ENCODE results near the gene MTR. TPM values are rescaled to one million over a fixed set of nuclear protein-coding genes. Genes with fewer than 3 reads are reported as not detected.
A peak's percentile ranks its signal among the peaks of the same experiment; 100 is the strongest.

MTR gene
- total and polyA plus RNA-seq, 9 of the 15 experiments (the other 6 are each of a cell fraction or from before 2014, with no cell fraction given) = 3.4 to 44.3 (median 20.3) TPM

DNA sequence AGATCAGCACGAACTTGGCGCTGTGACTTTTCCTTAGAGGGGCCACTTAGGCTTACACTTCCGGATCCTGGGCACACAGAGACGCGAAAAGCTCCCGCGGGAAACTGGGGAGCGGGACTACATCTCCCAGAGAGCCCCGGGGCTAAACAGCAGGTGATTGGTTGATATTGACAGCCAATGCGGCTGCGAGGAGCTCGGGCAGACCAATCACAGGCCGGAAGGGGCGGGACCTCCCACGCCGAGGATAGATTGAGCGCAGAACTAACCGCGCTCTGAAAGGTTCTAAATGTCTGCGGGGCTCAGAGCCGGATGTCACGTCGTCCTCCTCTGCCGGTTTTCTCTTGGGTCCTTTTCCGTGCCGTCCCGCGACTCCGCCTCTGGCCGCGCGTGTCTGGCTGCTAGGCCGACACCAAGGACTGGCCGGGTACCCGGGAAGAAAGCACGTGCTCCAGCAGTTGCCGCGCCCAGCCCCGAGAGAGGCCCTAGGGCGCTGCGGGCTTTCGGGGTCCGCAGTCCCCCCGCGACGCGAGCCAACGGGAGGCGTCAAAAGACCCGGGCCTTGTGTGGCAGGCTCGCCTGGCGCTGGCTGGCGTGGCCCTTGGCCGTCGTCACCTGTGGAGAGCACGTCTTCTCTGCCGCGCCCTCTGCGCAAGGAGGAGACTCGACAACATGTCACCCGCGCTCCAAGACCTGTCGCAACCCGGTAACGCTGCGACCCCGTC lies at the start of gene MTR (continued):
- TF ChIP-seq, protein P1, sequence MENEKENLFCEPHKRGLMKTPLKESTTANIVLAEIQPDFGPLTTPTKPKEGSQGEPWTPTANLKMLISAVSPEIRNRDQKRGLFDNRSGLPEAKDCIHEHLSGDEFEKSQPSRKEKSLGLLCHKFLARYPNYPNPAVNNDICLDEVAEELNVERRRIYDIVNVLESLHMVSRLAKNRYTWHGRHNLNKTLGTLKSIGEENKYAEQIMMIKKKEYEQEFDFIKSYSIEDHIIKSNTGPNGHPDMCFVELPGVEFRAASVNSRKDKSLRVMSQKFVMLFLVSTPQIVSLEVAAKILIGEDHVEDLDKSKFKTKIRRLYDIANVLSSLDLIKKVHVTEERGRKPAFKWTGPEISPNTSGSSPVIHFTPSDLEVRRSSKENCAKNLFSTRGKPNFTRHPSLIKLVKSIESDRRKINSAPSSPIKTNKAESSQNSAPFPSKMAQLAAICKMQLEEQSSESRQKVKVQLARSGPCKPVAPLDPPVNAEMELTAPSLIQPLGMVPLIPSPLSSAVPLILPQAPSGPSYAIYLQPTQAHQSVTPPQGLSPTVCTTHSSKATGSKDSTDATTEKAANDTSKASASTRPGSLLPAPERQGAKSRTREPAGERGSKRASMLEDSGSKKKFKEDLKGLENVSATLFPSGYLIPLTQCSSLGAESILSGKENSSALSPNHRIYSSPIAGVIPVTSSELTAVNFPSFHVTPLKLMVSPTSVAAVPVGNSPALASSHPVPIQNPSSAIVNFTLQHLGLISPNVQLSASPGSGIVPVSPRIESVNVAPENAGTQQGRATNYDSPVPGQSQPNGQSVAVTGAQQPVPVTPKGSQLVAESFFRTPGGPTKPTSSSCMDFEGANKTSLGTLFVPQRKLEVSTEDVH (IDR thresholded peaks at IDR 0.05; ENCODE audit: low read depth, partially characterized antibody) = peak; percentile 89
- TF ChIP-seq TGIF2 (CRISPR knock-in tag; IDR thresholded peaks at IDR 0.05) = peak; percentile 94; the same call in 1 of the 2 replicates
- 0 out of 2 replicates have a peak, but pooled peaks have one; percentile 21 for TF ChIP-seq GATAD2A (IDR thresholded peaks at IDR 0.05)
- no peak; the same call in 1 of the 2 replicates for TF ChIP-seq NCOA1 (IDR thresholded peaks at IDR 0.05; ENCODE audit: low read depth)
- TF ChIP-seq SLC30A9 (CRISPR knock-in tag; IDR thresholded peaks at IDR 0.05) = no peak
- no peak for TF ChIP-seq SIRT6 (IDR thresholded peaks at IDR 0.05; ENCODE audit: low read depth, low read length)
- TF ChIP-seq CBFA2T3 (IDR thresholded peaks at IDR 0.05) = no peak
- TF ChIP-seq TOE1 (IDR thresholded peaks at IDR 0.05; ENCODE audit: borderline replicate concordance) = peak; percentile 66; the same call in 1 of the 2 replicates
- TF ChIP-seq TOE1 (CRISPR knock-in tag; IDR thresholded peaks at IDR 0.05; ENCODE audit: borderline replicate concordance, low read depth) = no peak
- TF ChIP-seq, protein P2, sequence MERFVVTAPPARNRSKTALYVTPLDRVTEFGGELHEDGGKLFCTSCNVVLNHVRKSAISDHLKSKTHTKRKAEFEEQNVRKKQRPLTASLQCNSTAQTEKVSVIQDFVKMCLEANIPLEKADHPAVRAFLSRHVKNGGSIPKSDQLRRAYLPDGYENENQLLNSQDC (CRISPR knock-in tag; IDR thresholded peaks at IDR 0.05) = no peak
- TF ChIP-seq STAG1 (CRISPR knock-in tag; IDR thresholded peaks at IDR 0.05; ENCODE audit: borderline replicate concordance) = peak; percentile 63; the same call in 1 of the 2 replicates
- no peak for TF ChIP-seq KDM1A (IDR thresholded peaks at IDR 0.05)
- TF ChIP-seq, protein P3, sequence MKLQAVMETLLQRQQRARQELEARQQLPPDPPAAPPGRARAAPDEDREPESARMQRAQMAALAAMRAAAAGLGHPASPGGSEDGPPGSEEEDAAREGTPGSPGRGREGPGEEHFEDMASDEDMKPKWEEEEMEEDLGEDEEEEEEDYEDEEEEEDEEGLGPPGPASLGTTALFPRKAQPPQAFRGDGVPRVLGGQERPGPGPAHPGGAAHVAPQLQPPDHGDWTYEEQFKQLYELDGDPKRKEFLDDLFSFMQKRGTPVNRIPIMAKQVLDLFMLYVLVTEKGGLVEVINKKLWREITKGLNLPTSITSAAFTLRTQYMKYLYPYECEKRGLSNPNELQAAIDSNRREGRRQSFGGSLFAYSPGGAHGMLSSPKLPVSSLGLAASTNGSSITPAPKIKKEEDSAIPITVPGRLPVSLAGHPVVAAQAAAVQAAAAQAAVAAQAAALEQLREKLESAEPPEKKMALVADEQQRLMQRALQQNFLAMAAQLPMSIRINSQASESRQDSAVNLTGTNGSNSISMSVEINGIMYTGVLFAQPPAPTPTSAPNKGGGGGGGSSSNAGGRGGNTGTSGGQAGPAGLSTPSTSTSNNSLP (IDR thresholded peaks at IDR 0.05; ENCODE audit: borderline replicate concordance, low read depth, low read length) = no peak
- TF ChIP-seq, protein P4, sequence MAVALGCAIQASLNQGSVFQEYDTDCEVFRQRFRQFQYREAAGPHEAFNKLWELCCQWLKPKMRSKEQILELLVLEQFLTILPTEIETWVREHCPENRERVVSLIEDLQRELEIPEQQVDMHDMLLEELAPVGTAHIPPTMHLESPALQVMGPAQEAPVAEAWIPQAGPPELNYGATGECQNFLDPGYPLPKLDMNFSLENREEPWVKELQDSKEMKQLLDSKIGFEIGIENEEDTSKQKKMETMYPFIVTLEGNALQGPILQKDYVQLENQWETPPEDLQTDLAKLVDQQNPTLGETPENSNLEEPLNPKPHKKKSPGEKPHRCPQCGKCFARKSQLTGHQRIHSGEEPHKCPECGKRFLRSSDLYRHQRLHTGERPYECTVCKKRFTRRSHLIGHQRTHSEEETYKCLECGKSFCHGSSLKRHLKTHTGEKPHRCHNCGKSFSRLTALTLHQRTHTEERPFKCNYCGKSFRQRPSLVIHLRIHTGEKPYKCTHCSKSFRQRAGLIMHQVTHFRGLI (CRISPR knock-in tag; IDR thresholded peaks at IDR 0.05) = no peak
- no peak for TF ChIP-seq ZNF57 (CRISPR knock-in tag; IDR thresholded peaks at IDR 0.05)
- TF ChIP-seq, protein P5, sequence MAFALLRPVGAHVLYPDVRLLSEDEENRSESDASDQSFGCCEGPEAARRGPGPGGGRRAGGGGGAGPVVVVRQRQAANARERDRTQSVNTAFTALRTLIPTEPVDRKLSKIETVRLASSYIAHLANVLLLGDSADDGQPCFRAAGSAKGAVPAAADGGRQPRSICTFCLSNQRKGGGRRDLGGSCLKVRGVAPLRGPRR (CRISPR knock-in tag; IDR thresholded peaks at IDR 0.05) = no peak
- TF ChIP-seq KLF1 (tag; IDR thresholded peaks at IDR 0.05) = peak; percentile 69
- TF ChIP-seq SP2 (IDR thresholded peaks at IDR 0.05; ENCODE audit: extremely low read depth, low read depth, low read length, poor library complexity, severe bottlenecking) = peak; percentile 83
- no peak for TF ChIP-seq CREBBP (IDR thresholded peaks at IDR 0.05; ENCODE audit: low read depth, low read length)

All from K562 (cell line).